Measurements from ENCODE around the gene LIN9. TPM values are rescaled to one million over a fixed set of nuclear protein-coding genes. Genes with fewer than 3 reads are reported as not detected.

LIN9 gene
- total RNA-seq, 1 donor from 2014 or later: 4.2 TPM

DNA sequence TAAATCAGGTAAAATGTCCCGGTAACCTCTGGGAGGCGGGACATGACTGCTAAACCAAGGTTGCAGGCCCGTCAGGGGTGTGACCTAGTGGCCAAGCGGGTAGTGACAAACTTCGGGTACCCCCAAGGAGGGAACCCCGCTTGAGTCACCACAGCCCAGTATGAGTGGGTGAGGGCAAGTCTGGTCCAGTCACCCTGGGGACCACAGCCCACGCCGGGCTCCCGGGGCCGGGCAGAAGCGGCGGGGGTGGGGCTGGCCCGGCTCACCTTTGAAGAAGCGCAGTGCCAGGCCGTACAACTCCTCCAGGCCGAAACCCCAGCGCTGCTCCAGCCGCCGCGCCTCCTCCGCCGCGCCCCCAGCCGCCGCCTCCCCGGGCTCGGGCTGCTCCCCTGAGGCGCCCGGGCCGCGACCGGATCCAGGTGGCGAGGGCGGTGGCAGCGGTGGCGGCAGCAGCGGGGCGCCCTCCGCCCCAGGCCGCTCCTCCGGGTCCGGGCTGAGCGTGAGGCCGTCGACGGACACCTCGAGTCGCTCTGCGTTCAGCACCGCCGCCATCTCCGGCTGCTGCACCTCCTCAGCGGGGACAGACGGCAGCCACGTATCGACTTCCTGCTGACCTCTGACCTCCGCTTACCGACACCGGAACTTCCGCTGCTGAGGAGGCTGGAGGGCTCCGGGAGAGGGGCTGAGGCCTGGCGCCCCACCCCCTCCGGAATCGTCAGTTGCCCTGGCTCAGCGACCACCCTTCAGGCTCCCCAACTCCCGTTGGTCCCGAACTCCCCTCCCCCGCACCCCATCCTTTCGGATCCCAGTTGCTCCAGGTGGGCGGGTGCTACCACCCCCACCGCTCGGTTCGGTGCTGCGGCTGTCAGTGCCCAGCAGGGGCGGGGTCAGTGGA lies 122.6 kb downstream of the LIN9 start, which contains the start of gene ACBD3:
TSS of gene ACBD3 (minus strand) at position 618 of the 895 bp plus-strand sequence. CDS start at position 552, 66 bp downstream.
- Mint-ChIP-seq H3K27me3 (ENCODE audit: unreplicated experiment) (no peaks in the 10 kb centered on the region), H3K4me1 (ENCODE audit: unreplicated experiment) (peaks cover 43% of the 10 kb centered on the region), H3K4me3 (ENCODE audit: unreplicated experiment) (peak within 1 kb of the TSS; percentile 93), H3K27ac (ENCODE audit: unreplicated experiment) (peak within 1 kb of the TSS; percentile 94), H3K9me3 (ENCODE audit: unreplicated experiment) (no peaks in the 10 kb centered on the region), H3K36me3 (ENCODE audit: unreplicated experiment) (peaks cover 15% of the 10 kb centered on the region)
- TF ChIP-seq, protein P1, sequence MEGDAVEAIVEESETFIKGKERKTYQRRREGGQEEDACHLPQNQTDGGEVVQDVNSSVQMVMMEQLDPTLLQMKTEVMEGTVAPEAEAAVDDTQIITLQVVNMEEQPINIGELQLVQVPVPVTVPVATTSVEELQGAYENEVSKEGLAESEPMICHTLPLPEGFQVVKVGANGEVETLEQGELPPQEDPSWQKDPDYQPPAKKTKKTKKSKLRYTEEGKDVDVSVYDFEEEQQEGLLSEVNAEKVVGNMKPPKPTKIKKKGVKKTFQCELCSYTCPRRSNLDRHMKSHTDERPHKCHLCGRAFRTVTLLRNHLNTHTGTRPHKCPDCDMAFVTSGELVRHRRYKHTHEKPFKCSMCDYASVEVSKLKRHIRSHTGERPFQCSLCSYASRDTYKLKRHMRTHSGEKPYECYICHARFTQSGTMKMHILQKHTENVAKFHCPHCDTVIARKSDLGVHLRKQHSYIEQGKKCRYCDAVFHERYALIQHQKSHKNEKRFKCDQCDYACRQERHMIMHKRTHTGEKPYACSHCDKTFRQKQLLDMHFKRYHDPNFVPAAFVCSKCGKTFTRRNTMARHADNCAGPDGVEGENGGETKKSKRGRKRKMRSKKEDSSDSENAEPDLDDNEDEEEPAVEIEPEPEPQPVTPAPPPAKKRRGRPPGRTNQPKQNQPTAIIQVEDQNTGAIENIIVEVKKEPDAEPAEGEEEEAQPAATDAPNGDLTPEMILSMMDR (IDR thresholded peaks at IDR 0.05): no peak
- DNase-seq (ENCODE audit: extremely low spot score, unreplicated experiment): peak; percentile 93

DNA sequence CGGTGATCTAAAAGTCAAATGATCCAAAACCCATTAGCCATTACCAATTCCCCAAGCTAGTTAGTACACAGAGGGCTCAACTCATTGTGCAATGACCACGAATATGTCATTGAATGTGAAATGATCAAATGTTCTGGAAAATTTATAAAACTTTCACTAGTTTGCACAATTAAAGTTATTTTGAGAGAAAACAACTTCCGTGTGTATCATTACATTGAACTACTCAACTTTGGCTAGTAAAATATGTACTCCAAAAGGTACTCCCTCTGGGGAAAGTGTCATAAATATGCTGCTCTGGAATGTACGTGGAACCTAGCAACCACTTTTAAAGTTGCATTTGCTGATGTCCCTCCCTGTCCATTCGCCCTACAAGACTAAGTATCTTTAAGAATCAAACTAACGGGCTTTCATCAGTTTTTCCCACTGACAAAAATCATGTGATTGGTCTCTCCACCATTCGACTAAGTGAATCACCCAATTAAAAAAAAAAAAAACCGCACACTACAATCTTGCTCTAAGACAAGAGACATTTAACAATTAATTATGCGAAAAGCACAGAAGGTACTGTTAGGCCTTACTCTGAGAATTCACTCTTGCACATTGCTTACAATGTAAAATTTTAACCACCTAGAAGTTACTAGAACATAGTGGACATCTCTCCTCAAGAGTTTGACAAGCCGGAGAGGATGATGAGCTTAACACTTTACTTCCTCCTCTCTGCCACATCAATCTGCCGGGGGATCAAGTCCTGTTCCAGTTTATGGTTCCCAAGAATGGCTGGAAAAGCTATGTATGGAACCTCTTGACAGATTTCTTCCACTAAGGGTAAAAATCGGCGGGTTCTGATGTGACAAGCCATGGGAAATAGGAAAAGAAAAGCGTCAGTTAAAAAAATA lies 123.6 kb downstream of the LIN9 start:
- Mint-ChIP-seq H3K27me3 (ENCODE audit: unreplicated experiment) (no peaks in the 10 kb centered on the region), H3K4me3 (ENCODE audit: unreplicated experiment) (peak overlapping the region; percentile 93), H3K27ac (ENCODE audit: unreplicated experiment) (peak overlapping the region; percentile 94), H3K4me1 (ENCODE audit: unreplicated experiment) (peaks cover 47% of the 10 kb centered on the region), H3K9me3 (ENCODE audit: unreplicated experiment) (no peaks in the 10 kb centered on the region), H3K36me3 (ENCODE audit: unreplicated experiment) (peaks cover 16% of the 10 kb centered on the region)
- TF ChIP-seq, protein P1 (IDR thresholded peaks at IDR 0.05): no peak
- DNase-seq (ENCODE audit: extremely low spot score, unreplicated experiment): no peak

GRCh38 chr1:226181996-226182714 lies 126.8 kb downstream of the LIN9 start:
- Mint-ChIP-seq H3K4me1 (ENCODE audit: unreplicated experiment) (peaks cover 53% of the 10 kb centered on the region), H3K4me3 (ENCODE audit: unreplicated experiment) (peak overlapping the region; percentile 30), H3K27me3 (ENCODE audit: unreplicated experiment) (no peaks in the 10 kb centered on the region), H3K9me3 (ENCODE audit: unreplicated experiment) (no peaks in the 10 kb centered on the region), H3K27ac (ENCODE audit: unreplicated experiment) (peak overlapping the region; percentile 63), H3K36me3 (ENCODE audit: unreplicated experiment) (peaks cover 26% of the 10 kb centered on the region)
- TF ChIP-seq, protein P1 (IDR thresholded peaks at IDR 0.05): peak; percentile 46
- DNase-seq (ENCODE audit: extremely low spot score, unreplicated experiment): no peak

Other genes with a start within 250 kb of the LIN9 start
- gene H3-3A, start 246.4 kb downstream of the LIN9 start, total RNA-seq: 505 and 524 TPM in 2 replicates
- 48.0 and 48.5 TPM in 2 replicates for gene ACBD3, start 122.4 kb downstream of the LIN9 start, total RNA-seq
- 0.18 TPM in 1 of 2 replicates, not detected in the other for gene MIXL1, start 85.5 kb downstream of the LIN9 start, total RNA-seq
- 84.5 and 86.3 TPM in 2 replicates for gene PARP1, start 98.9 kb upstream of the LIN9 start, total RNA-seq
- 0.34 and 0.35 TPM in 2 replicates for gene STUM, start 239.6 kb upstream of the LIN9 start, total RNA-seq